KMS-11 (cell line): Measurements from ENCODE around the gene MAP2K7.

ENCODE experiments used
- H2AFZ ChIP-seq: fragments of 200-600 bp; sonication (generic); 2 replicates; pipeline ENCODE4 v1.6.1; 2016; ENCODE audit warnings: antibody characterized with exemption, mixed run types, low read depth
- H3K27ac ChIP-seq: fragments of 200-600 bp; sonication (generic); 2 replicates; pipeline ENCODE4 v1.6.1; 2016; ENCODE audit warnings: mild to moderate bottlenecking, mixed run types
- H3K27me3 ChIP-seq: fragments of 200-600 bp; sonication (generic); 2 replicates; pipeline ENCODE4 v1.6.1; 2017; ENCODE audit warnings: mild to moderate bottlenecking, low read depth, mixed run types, moderate library complexity; ENCODE audit not compliant: insufficient read depth
- H3K36me3 ChIP-seq: fragments of 200-600 bp; sonication (generic); 2 replicates; pipeline ENCODE4 v1.6.1; 2017; ENCODE audit warnings: mild to moderate bottlenecking, mixed run types; ENCODE audit not compliant: insufficient read depth
- H3K4me1 ChIP-seq: fragments of 200-600 bp; sonication (generic); 2 replicates; pipeline ENCODE4 v1.6.1; 2016; ENCODE audit warnings: mild to moderate bottlenecking, low read depth, mixed run types; ENCODE audit not compliant: poor library complexity, severe bottlenecking
- H3K4me2 ChIP-seq: fragments of 200-600 bp; sonication (generic); 2 replicates; pipeline ENCODE4 v1.7.0; 2016; ENCODE audit warnings: mild to moderate bottlenecking, mixed run types
- H3K4me3 ChIP-seq: fragments of 200-600 bp; sonication (generic); IDR thresholded peaks from 2 replicates; pipeline ENCODE4 v1.6.1; 2017; ENCODE audit warnings: low read depth, low read length, mixed read lengths; ENCODE audit not compliant: insufficient read depth
- H3K79me2 ChIP-seq: fragments of 200-600 bp; sonication (generic); 2 replicates; pipeline ENCODE4 v1.6.1; 2016; ENCODE audit warnings: low read depth, mixed run types; ENCODE audit not compliant: insufficient read depth
- H3K9ac ChIP-seq: fragments of 200-600 bp; sonication (generic); 2 replicates; pipeline ENCODE4 v1.6.1; 2016; ENCODE audit warnings: mild to moderate bottlenecking, mixed run types
- H4K20me1 ChIP-seq: fragments of 200-600 bp; sonication (generic); 2 replicates; pipeline ENCODE4 v1.6.1; 2016; ENCODE audit warnings: mild to moderate bottlenecking, mixed run types; ENCODE audit not compliant: insufficient read depth
- CTCF ChIP-seq: fragments of 200-600 bp; sonication (generic); conservative IDR thresholded peaks from 2 replicates; pipeline ENCODE4 v1.6.1; 2017; ENCODE audit warnings: low read depth, mild to moderate bottlenecking, antibody characterized with exemption, low read length, moderate library complexity, mixed read lengths

Gene MAP2K7

GRCh38 chr19:7867092-7867844 is 36.4 kb upstream of the MAP2K7 start:
- no peaks in the 10 kb centered on the region for H4K20me1 ChIP-seq
- no peak overlapping the region for H3K27ac ChIP-seq
- no peaks in the 10 kb centered on the region for H3K79me2 ChIP-seq
- no peak overlapping the region for H3K4me3 ChIP-seq
- no peaks in the 10 kb centered on the region for H3K36me3 ChIP-seq
- H3K4me2 ChIP-seq: no peak overlapping the region
- H3K4me1 ChIP-seq: peaks cover 28% of the 10 kb centered on the region
- no peak overlapping the region for H3K9ac ChIP-seq
- no peak for TF ChIP-seq CTCF
- no peaks in the 10 kb centered on the region; the same call in 1 of the 2 replicates for H3K27me3 ChIP-seq
- no peak overlapping the region for H2AFZ ChIP-seq

- Histone ChIP-seq H2AFZ (peak overlapping the region; percentile 85), H3K4me2 (peak overlapping the region; percentile 90), H3K27me3 (no peaks in the 10 kb centered on the region; the same call in 1 of the 2 replicates), H3K9ac (peak overlapping the region; percentile 56; the same call in 1 of the 2 replicates), H3K4me1 (peaks cover 36% of the 10 kb centered on the region), H3K4me3 (no peak overlapping the region), H3K36me3 (no peaks in the 10 kb centered on the region), H3K79me2 (no peaks in the 10 kb centered on the region), H4K20me1 (no peaks in the 10 kb centered on the region), H3K27ac (peak overlapping the region; percentile 69; the same call in 1 of the 2 replicates)
- no peak for TF ChIP-seq CTCF
Measured at GRCh38 chr19:7868326-7868670, 35.4 kb upstream of the MAP2K7 start.

- no peaks in the 10 kb centered on the region for H4K20me1 ChIP-seq
- no peaks in the 10 kb centered on the region for H3K36me3 ChIP-seq
- H3K79me2 ChIP-seq: no peaks in the 10 kb centered on the region
- peak overlapping the region; percentile 85 for H2AFZ ChIP-seq
- H3K27me3 ChIP-seq: no peaks in the 10 kb centered on the region; the same call in 1 of the 2 replicates
- H3K4me2 ChIP-seq: peak overlapping the region; percentile 90
- peak; percentile 61 for TF ChIP-seq CTCF
- H3K9ac ChIP-seq: peak overlapping the region; percentile 56; the same call in 1 of the 2 replicates
- H3K4me1 ChIP-seq: peaks cover 36% of the 10 kb centered on the region
- H3K4me3 ChIP-seq: no peak overlapping the region
- H3K27ac ChIP-seq: peak overlapping the region; percentile 69
Measured at GRCh38 chr19:7868671-7869452, 34.8 kb upstream of the MAP2K7 start.

- Histone ChIP-seq H3K9ac (peak overlapping the region; percentile 56; the same call in 1 of the 2 replicates), H3K79me2 (no peaks in the 10 kb centered on the region), H3K27me3 (no peaks in the 10 kb centered on the region; the same call in 1 of the 2 replicates), H3K4me1 (peaks cover 36% of the 10 kb centered on the region), H3K27ac (peak overlapping the region; percentile 69; the same call in 1 of the 2 replicates), H3K4me3 (no peak overlapping the region), H2AFZ (peak overlapping the region; percentile 85), H3K4me2 (peak overlapping the region; percentile 90), H4K20me1 (no peaks in the 10 kb centered on the region), H3K36me3 (no peaks in the 10 kb centered on the region)
- TF ChIP-seq CTCF: peak; percentile 26; the same call in 1 of the 2 replicates
Measured at GRCh38 chr19:7869453-7869909, 34.2 kb upstream of the MAP2K7 start.
